Esophagus muscularis mucosa (tissue), 4 donors: ENCODE measurements around the gene LIMS1.

Experiments
- EP300 ChIP-seq: sonication (generic); formaldehyde crosslinking; IDR thresholded peaks from one replicate; pipeline ENCODE4 v1.6.1; 2017; ENCODE audit warnings: antibody characterized with exemption
- POLR2A ChIP-seq: fragments of 450-650 bp; IDR thresholded peaks from one replicate; pipeline ENCODE4 v1.6.1; 2017; ENCODE audit warnings: antibody characterized with exemption, moderate library complexity, mild to moderate bottlenecking, low read depth
- POLR2AphosphoS5 ChIP-seq, 2 donors: sonication (generic); formaldehyde crosslinking; IDR thresholded peaks; one replicate each; pipeline ENCODE4 v1.6.1; 2017; ENCODE audit warnings: antibody characterized with exemption in 2 of 2
- TF ChIP-seq, protein P1 (sequence below), 3 experiments: fragments of 200-600 bp in 2 of 3; fragments of 450-650 bp in 1 of 3; sonication (generic) in 2 of 3; IDR thresholded peaks; one replicate each; pipeline ENCODE4 v1.5.1; 2017 to 2019; ENCODE audit warnings: antibody characterized with exemption in 3 of 3, mild to moderate bottlenecking in 2 of 3, moderate library complexity in 1 of 3

DNA sequence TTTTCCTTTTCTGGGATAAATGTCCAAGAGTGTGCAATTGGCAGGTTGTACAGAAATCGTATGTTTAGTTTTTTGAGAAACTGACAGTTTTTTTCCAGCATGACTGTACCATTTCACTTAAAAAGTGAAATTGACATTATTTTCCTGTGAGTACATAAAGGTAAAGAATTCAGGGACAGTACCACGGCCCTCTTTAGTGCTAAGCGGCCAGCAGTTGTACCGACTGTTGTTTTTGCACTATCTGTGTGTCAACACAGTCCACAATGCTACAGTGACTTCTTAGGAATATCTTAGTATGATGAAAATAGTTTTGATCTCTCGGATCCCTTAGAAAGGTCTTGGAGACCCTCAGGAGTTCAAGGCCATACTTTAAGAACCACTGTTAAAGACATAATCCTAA is 2.6 kb downstream of the LIMS1 start:
- TF ChIP-seq EP300: no peak
- TF ChIP-seq, protein P1, sequence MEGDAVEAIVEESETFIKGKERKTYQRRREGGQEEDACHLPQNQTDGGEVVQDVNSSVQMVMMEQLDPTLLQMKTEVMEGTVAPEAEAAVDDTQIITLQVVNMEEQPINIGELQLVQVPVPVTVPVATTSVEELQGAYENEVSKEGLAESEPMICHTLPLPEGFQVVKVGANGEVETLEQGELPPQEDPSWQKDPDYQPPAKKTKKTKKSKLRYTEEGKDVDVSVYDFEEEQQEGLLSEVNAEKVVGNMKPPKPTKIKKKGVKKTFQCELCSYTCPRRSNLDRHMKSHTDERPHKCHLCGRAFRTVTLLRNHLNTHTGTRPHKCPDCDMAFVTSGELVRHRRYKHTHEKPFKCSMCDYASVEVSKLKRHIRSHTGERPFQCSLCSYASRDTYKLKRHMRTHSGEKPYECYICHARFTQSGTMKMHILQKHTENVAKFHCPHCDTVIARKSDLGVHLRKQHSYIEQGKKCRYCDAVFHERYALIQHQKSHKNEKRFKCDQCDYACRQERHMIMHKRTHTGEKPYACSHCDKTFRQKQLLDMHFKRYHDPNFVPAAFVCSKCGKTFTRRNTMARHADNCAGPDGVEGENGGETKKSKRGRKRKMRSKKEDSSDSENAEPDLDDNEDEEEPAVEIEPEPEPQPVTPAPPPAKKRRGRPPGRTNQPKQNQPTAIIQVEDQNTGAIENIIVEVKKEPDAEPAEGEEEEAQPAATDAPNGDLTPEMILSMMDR (IDR thresholded peaks at IDR 0.05): no peak
- TF ChIP-seq POLR2AphosphoS5 (IDR thresholded peaks at IDR 0.05): no peak
- no peak for TF ChIP-seq POLR2A
